ENCODE measurements around the gene CPLX3.

CPLX3 gene

DNA sequence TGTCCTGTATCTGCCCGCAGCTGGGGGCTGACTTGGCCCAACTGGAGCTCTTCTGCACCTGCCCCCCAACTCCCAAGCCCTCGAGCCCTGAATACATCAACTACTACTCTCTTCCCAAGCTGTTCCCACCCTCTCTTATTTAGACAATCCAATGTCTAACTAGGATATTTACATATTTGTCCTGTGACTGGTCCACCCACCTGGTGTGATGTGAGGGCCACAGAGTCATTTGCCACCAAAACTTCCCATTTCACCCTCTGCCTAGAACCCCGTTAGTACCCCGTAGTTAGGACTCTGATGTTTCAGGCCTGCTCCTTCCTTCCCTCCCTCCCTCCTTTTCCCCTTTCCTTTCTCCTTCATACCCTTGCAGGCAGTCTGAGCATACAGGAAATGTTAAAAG is 6.4 kb downstream of the CPLX3 start:
- H3K18ac ChIP-seq (ENCODE audit: low read length): no peak overlapping the region
- H3K14ac ChIP-seq (ENCODE audit: low read length): no peak overlapping the region
- H3K36me3 ChIP-seq (ENCODE audit: control insufficient read depth in 1 of 2, insufficient read depth in 2 of 2, low read length in 2 of 2): peaks cover 0 to 3% of the 10 kb centered on the region in 2 experiments
- H4K8ac ChIP-seq (ENCODE audit: low read depth, low read length): no peak overlapping the region
- H3K79me1 ChIP-seq (ENCODE audit: low read length): no peaks in the 10 kb centered on the region
- H4K91ac ChIP-seq (ENCODE audit: low read depth, low read length): no peak overlapping the region
- no peak overlapping the region for H3K27ac ChIP-seq (ENCODE audit: low read depth, low read length)
- H2AK5ac ChIP-seq (ENCODE audit: low read length): no peak overlapping the region
- H3K9me3 ChIP-seq (ENCODE audit: insufficient read depth, low read depth, low read length): no peaks in the 10 kb centered on the region
- H3K4me2 ChIP-seq (ENCODE audit: low read length): no peak overlapping the region
- H3K79me2 ChIP-seq (ENCODE audit: control insufficient read depth, insufficient read depth, low read length, poor library complexity): no peaks in the 10 kb centered on the region
- no peak overlapping the region for H2BK120ac ChIP-seq (ENCODE audit: insufficient read depth, low read length, poor library complexity)
- peaks cover 0 to 3% of the 10 kb centered on the region in 2 experiments for H3K4me1 ChIP-seq (ENCODE audit: control insufficient read depth in 1 of 2, insufficient read depth in 2 of 2, low read length in 2 of 2)
- no peak overlapping the region for H2AFZ ChIP-seq (ENCODE audit: insufficient read depth, low read length, poor library complexity)
- no peak overlapping the region for H2BK5ac ChIP-seq (ENCODE audit: low read depth, low read length, poor library complexity)
- H3K4me3 ChIP-seq (ENCODE audit: low read depth, low read length): no peak overlapping the region
- WGBS (ENCODE audit: extremely low coverage, insufficient coverage, insufficient read length): no CpG with 5 or more reads among the region's 4 CpGs
- no peak overlapping the region for H3K23ac ChIP-seq (ENCODE audit: low read length)
- no peak for DNase-seq
- H4K12ac ChIP-seq (ENCODE audit: low read depth, low read length): no peak overlapping the region
- no peak overlapping the region for H3K9ac ChIP-seq (ENCODE audit: low read length)
- H2BK12ac ChIP-seq (ENCODE audit: low read length): no peak overlapping the region
- no peaks in the 10 kb centered on the region for H3K27me3 ChIP-seq (ENCODE audit: insufficient read depth, low read length)
- no peak overlapping the region for H3K4ac ChIP-seq (ENCODE audit: low read depth, low read length)

DNA sequence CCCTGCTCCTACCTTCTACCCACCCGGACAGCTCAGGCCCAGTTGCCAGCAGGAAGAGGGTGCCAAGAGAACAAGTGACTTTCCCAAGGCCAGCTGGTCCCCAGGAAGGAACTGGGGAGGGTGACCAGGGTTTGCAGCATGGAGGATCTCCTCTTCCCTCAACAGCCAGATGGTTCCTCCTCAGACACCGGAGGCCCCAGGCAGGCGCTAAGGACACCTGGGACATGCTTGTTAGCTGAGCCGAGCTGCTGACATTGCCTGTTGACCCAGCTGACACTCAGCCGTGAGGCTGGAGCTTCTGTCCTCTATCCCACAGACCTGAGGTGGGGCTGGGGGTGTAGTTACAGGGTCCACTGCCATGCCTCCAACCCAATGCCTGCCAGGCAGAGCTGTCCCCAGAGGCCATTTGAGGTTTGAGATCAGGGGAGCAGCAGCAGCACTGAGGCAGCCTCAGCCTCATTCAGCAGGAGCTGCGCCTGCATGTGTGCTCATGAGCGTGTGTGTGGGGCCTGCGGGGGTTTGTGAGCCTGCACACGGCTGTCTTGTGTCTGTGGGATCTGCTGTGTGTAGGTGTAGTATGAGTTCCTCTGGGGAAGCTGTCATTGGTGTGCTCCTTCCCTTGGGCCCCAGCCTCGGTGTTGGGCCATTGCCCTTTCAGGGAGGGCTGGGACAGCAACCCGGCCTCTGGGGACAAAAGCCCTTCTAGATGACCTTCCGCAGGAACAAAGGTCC is 7.1 kb downstream of the CPLX3 start:
- H3K79me1 ChIP-seq (ENCODE audit: low read length): no peaks in the 10 kb centered on the region
- H3K27me3 ChIP-seq (ENCODE audit: insufficient read depth, low read length): no peaks in the 10 kb centered on the region
- no CpG with 5 or more reads among the region's 12 CpGs for WGBS (ENCODE audit: extremely low coverage, insufficient coverage, insufficient read length)
- H3K4me2 ChIP-seq (ENCODE audit: low read length): no peak overlapping the region
- H2BK12ac ChIP-seq (ENCODE audit: low read length): no peak overlapping the region
- H2BK120ac ChIP-seq (ENCODE audit: insufficient read depth, low read length, poor library complexity): no peak overlapping the region
- no peak overlapping the region for H3K4me3 ChIP-seq (ENCODE audit: low read depth, low read length)
- H3K36me3 ChIP-seq (ENCODE audit: control insufficient read depth in 1 of 2, insufficient read depth in 2 of 2, low read length in 2 of 2): peaks cover 0 to 3% of the 10 kb centered on the region in 2 experiments
- H3K9me3 ChIP-seq (ENCODE audit: insufficient read depth, low read depth, low read length): no peaks in the 10 kb centered on the region
- no peak overlapping the region for H3K27ac ChIP-seq (ENCODE audit: low read depth, low read length)
- no peak overlapping the region for H2AK5ac ChIP-seq (ENCODE audit: low read length)
- H4K91ac ChIP-seq (ENCODE audit: low read depth, low read length): no peak overlapping the region
- no peak overlapping the region for H3K23ac ChIP-seq (ENCODE audit: low read length)
- no peak overlapping the region for H4K12ac ChIP-seq (ENCODE audit: low read depth, low read length)
- no peak overlapping the region for H3K9ac ChIP-seq (ENCODE audit: low read length)
- H3K4me1 ChIP-seq (ENCODE audit: control insufficient read depth in 1 of 2, insufficient read depth in 2 of 2, low read length in 2 of 2): peaks cover 0 to 3% of the 10 kb centered on the region in 2 experiments
- H3K4ac ChIP-seq (ENCODE audit: low read depth, low read length): no peak overlapping the region
- no peak overlapping the region for H2BK5ac ChIP-seq (ENCODE audit: low read depth, low read length, poor library complexity)
- H3K18ac ChIP-seq (ENCODE audit: low read length): no peak overlapping the region
- H4K8ac ChIP-seq (ENCODE audit: low read depth, low read length): no peak overlapping the region
- H2AFZ ChIP-seq (ENCODE audit: insufficient read depth, low read length, poor library complexity): no peak overlapping the region
- no peak for DNase-seq
- H3K14ac ChIP-seq (ENCODE audit: low read length): no peak overlapping the region
- H3K79me2 ChIP-seq (ENCODE audit: control insufficient read depth, insufficient read depth, low read length, poor library complexity): no peaks in the 10 kb centered on the region

DNA sequence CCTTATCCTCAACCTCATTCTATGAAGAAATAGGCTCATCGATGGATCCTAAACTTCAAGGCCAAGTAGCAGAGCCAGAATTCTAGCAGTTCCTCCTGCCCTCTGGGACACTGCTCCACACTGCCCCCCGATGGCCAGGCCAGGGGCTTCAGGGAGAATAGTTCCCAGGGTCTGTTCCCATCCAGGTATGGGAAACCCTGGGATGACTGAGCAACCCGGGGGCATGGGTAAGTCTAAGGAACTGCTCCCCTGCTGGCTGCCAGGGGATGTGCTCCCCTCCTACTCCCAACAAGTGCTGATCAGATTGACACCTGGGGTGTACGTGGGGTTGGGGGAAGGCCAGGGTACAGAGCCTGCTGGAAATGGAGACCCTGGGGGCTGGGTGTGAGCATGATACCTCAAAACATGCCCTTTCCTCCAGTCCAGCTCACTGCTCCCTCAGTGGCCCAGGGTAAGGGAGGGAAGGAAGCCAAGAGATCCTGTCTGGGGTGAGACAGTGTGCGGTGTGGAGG is 8.9 kb downstream of the CPLX3 start:
- H3K14ac ChIP-seq (ENCODE audit: low read length): no peak overlapping the region
- H3K18ac ChIP-seq (ENCODE audit: low read length): no peak overlapping the region
- no CpG with 5 or more reads among the region's 5 CpGs for WGBS (ENCODE audit: extremely low coverage, insufficient coverage, insufficient read length)
- no peak overlapping the region for H3K9ac ChIP-seq (ENCODE audit: low read length)
- H3K27me3 ChIP-seq (ENCODE audit: insufficient read depth, low read length): no peaks in the 10 kb centered on the region
- H3K4me2 ChIP-seq (ENCODE audit: low read length): no peak overlapping the region
- H4K8ac ChIP-seq (ENCODE audit: low read depth, low read length): no peak overlapping the region
- H3K9me3 ChIP-seq (ENCODE audit: insufficient read depth, low read depth, low read length): no peaks in the 10 kb centered on the region
- H3K4ac ChIP-seq (ENCODE audit: low read depth, low read length): no peak overlapping the region
- no peak overlapping the region for H3K4me3 ChIP-seq (ENCODE audit: low read depth, low read length)
- H2BK12ac ChIP-seq (ENCODE audit: low read length): no peak overlapping the region
- H4K91ac ChIP-seq (ENCODE audit: low read depth, low read length): no peak overlapping the region
- no peak overlapping the region for H3K23ac ChIP-seq (ENCODE audit: low read length)
- H3K27ac ChIP-seq (ENCODE audit: low read depth, low read length): no peak overlapping the region
- DNase-seq: peak; percentile 82 to 92
- H3K4me1 ChIP-seq (ENCODE audit: control insufficient read depth in 1 of 2, insufficient read depth in 2 of 2, low read length in 2 of 2): peaks cover 0 to 3% of the 10 kb centered on the region in 2 experiments
- H3K79me2 ChIP-seq (ENCODE audit: control insufficient read depth, insufficient read depth, low read length, poor library complexity): no peaks in the 10 kb centered on the region
- H4K12ac ChIP-seq (ENCODE audit: low read depth, low read length): no peak overlapping the region
- H2BK120ac ChIP-seq (ENCODE audit: insufficient read depth, low read length, poor library complexity): no peak overlapping the region
- no peak overlapping the region for H2BK5ac ChIP-seq (ENCODE audit: low read depth, low read length, poor library complexity)
- H3K36me3 ChIP-seq (ENCODE audit: control insufficient read depth in 1 of 2, insufficient read depth in 2 of 2, low read length in 2 of 2): peaks cover 0 to 3% of the 10 kb centered on the region in 2 experiments
- no peak overlapping the region for H2AFZ ChIP-seq (ENCODE audit: insufficient read depth, low read length, poor library complexity)
- no peak overlapping the region for H2AK5ac ChIP-seq (ENCODE audit: low read length)
- H3K79me1 ChIP-seq (ENCODE audit: low read length): no peaks in the 10 kb centered on the region

DNA sequence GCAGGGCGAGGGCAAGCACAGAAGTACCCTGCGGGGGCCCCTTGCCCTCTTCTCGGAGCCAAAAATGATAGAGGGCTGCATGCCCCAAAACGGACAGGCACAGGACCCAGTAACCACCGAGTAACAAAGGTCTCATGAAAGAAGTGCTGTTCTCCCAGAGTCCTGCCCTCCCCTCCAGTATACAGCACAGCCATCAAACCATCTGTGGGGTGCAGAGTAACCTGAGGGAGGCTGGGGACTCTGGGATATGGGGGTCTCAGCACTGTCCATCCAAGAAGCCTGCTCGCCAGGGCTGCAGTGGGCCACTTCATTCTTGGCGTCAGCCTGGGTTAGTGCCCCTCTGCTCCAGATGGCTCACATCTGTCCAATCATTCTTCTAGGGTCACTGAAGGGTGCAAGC is 10.4 kb downstream of the CPLX3 start:
- WGBS (ENCODE audit: extremely low coverage, insufficient coverage, insufficient read length): no CpG with 5 or more reads among the region's 7 CpGs
- no peak overlapping the region for H2BK12ac ChIP-seq (ENCODE audit: low read length)
- no peak overlapping the region for H4K12ac ChIP-seq (ENCODE audit: low read depth, low read length)
- no peak overlapping the region for H3K27ac ChIP-seq (ENCODE audit: low read depth, low read length)
- no peak overlapping the region for H3K9ac ChIP-seq (ENCODE audit: low read length)
- H4K91ac ChIP-seq (ENCODE audit: low read depth, low read length): no peak overlapping the region
- no peak overlapping the region for H3K4ac ChIP-seq (ENCODE audit: low read depth, low read length)
- no peaks in the 10 kb centered on the region for H3K79me1 ChIP-seq (ENCODE audit: low read length)
- H3K4me3 ChIP-seq (ENCODE audit: low read depth, low read length): no peak overlapping the region
- no peak overlapping the region for H3K18ac ChIP-seq (ENCODE audit: low read length)
- H3K36me3 ChIP-seq (ENCODE audit: control insufficient read depth in 1 of 2, insufficient read depth in 2 of 2, low read length in 2 of 2): peaks cover 0 to 3% of the 10 kb centered on the region in 2 experiments
- H2BK120ac ChIP-seq (ENCODE audit: insufficient read depth, low read length, poor library complexity): no peak overlapping the region
- no peak overlapping the region for H3K4me2 ChIP-seq (ENCODE audit: low read length)
- H3K27me3 ChIP-seq (ENCODE audit: insufficient read depth, low read length): no peaks in the 10 kb centered on the region
- H3K4me1 ChIP-seq (ENCODE audit: control insufficient read depth in 1 of 2, insufficient read depth in 2 of 2, low read length in 2 of 2): peaks cover under 1 to 3% of the 10 kb centered on the region in 2 experiments
- no peak overlapping the region for H2AFZ ChIP-seq (ENCODE audit: insufficient read depth, low read length, poor library complexity)
- H3K23ac ChIP-seq (ENCODE audit: low read length): no peak overlapping the region
- no peak for DNase-seq
- no peak overlapping the region for H4K8ac ChIP-seq (ENCODE audit: low read depth, low read length)
- no peak overlapping the region for H2BK5ac ChIP-seq (ENCODE audit: low read depth, low read length, poor library complexity)
- no peak overlapping the region for H2AK5ac ChIP-seq (ENCODE audit: low read length)
- H3K14ac ChIP-seq (ENCODE audit: low read length): no peak overlapping the region
- no peaks in the 10 kb centered on the region for H3K79me2 ChIP-seq (ENCODE audit: control insufficient read depth, insufficient read depth, low read length, poor library complexity)
- no peaks in the 10 kb centered on the region for H3K9me3 ChIP-seq (ENCODE audit: insufficient read depth, low read depth, low read length)

All from trophoblast cell (in vitro differentiated cells and primary cell).